H9 (cell line): ENCODE data around the gene BAHD1. TPM values are rescaled to one million over a fixed set of nuclear protein-coding genes. Genes with fewer than 3 reads are reported as not detected.

Experiments used
- DNase-seq: peaks from one replicate; pipeline ENCODE4 v3.0.0-alpha.2; 2017
- H2AFZ ChIP-seq: one replicate; pipeline ENCODE4 v1.6.1; 2013; ENCODE audit warnings: mild to moderate bottlenecking, low read length, control low read depth, moderate library complexity
- H2AK5ac ChIP-seq: 2 replicates; pipeline ENCODE4 v1.6.1; 2013; ENCODE audit warnings: low read length, control low read depth, mixed read lengths; ENCODE audit not compliant: insufficient read length
- H2BK120ac ChIP-seq: one replicate; pipeline ENCODE4 v1.6.1; 2013; ENCODE audit warnings: low read depth, mild to moderate bottlenecking, low read length, control low read depth, inconsistent platforms; ENCODE audit not compliant: poor library complexity, severe bottlenecking
- H2BK12ac ChIP-seq: 2 replicates; pipeline ENCODE4 v1.6.1; 2013; ENCODE audit warnings: low read length, control low read depth, mixed read lengths, low read depth; ENCODE audit not compliant: insufficient read length
- H2BK15ac ChIP-seq: 2 replicates; pipeline ENCODE4 v1.6.1; 2013; ENCODE audit warnings: low read depth, low read length, control low read depth
- H2BK20ac ChIP-seq: one replicate; pipeline ENCODE4 v1.6.1; 2013; ENCODE audit warnings: low read depth, mild to moderate bottlenecking, low read length, control low read depth, inconsistent platforms; ENCODE audit not compliant: poor library complexity, severe bottlenecking
- H2BK5ac ChIP-seq: 2 replicates; pipeline ENCODE4 v1.6.1; 2013; ENCODE audit warnings: low read length, control low read depth, mixed read lengths; ENCODE audit not compliant: insufficient read length
- H3K14ac ChIP-seq: 2 replicates; pipeline ENCODE4 v1.6.1; 2013; ENCODE audit warnings: low read length, control low read depth; ENCODE audit not compliant: insufficient read depth
- H3K18ac ChIP-seq: 2 replicates; pipeline ENCODE4 v1.6.1; 2013; ENCODE audit warnings: low read depth, mild to moderate bottlenecking, mixed read lengths, low read length, control low read depth; ENCODE audit not compliant: insufficient read length
- H3K23ac ChIP-seq: 2 replicates; pipeline ENCODE4 v1.6.1; 2013; ENCODE audit warnings: low read length, control low read depth, mixed read lengths, low read depth; ENCODE audit not compliant: insufficient read length
- H3K23me2 ChIP-seq: 2 replicates; pipeline ENCODE4 v1.6.1; 2013; ENCODE audit warnings: low read depth, mild to moderate bottlenecking, mixed read lengths, low read length, control low read depth; ENCODE audit not compliant: insufficient read length, poor library complexity, severe bottlenecking
- H3K27ac ChIP-seq: 2 replicates; pipeline ENCODE4 v1.5.1; 2013; ENCODE audit warnings: low read length, control low read depth, mixed read lengths, low read depth; ENCODE audit not compliant: insufficient read length
- H3K27me3 ChIP-seq: 2 replicates; pipeline ENCODE4 v1.6.1; 2013; ENCODE audit warnings: low read length, control low read depth, inconsistent platforms; ENCODE audit not compliant: insufficient read depth
- H3K4ac ChIP-seq: 2 replicates; pipeline ENCODE4 v1.6.1; 2013; ENCODE audit warnings: low read depth, mild to moderate bottlenecking, control low read depth, inconsistent platforms, low read length, moderate library complexity
- H3K4me1 ChIP-seq: 2 replicates; pipeline ENCODE4 v1.6.1; 2013; ENCODE audit warnings: low read length, control low read depth, inconsistent platforms; ENCODE audit not compliant: insufficient read depth
- H3K4me2 ChIP-seq: 2 replicates; pipeline ENCODE4 v1.6.1; 2013; ENCODE audit warnings: low read length, control low read depth, mixed read lengths; ENCODE audit not compliant: insufficient read length, insufficient read depth
- H3K56ac ChIP-seq: 2 replicates; pipeline ENCODE4 v1.6.1; 2013; ENCODE audit warnings: low read depth, mild to moderate bottlenecking, mixed read lengths, low read length, control low read depth; ENCODE audit not compliant: insufficient read length
- H3K79me1 ChIP-seq: 2 replicates; pipeline ENCODE4 v1.6.1; 2013; ENCODE audit warnings: low read depth, mild to moderate bottlenecking, moderate library complexity, low read length, control low read depth, inconsistent platforms; ENCODE audit not compliant: insufficient read depth, poor library complexity, severe bottlenecking
- H3K79me2 ChIP-seq: 2 replicates; pipeline ENCODE4 v1.6.1; 2013; ENCODE audit warnings: low read length, control low read depth, inconsistent platforms; ENCODE audit not compliant: insufficient read depth
- H3K9ac ChIP-seq: 2 replicates; pipeline ENCODE4 v1.6.1; 2013; ENCODE audit warnings: low read length, control low read depth, mixed read lengths; ENCODE audit not compliant: insufficient read length; ENCODE audit errors: extremely low read depth
- H3K9me3 ChIP-seq: one replicate; pipeline ENCODE4 v1.6.1; 2013; ENCODE audit warnings: low read depth, low read length, inconsistent platforms; ENCODE audit not compliant: control insufficient read depth
- H3T11ph ChIP-seq: one replicate; pipeline ENCODE4 v1.6.1; 2013; ENCODE audit warnings: mild to moderate bottlenecking, low read length, control low read depth, inconsistent platforms
- H4K20me1 ChIP-seq: one replicate; pipeline ENCODE4 v1.6.1; 2013; ENCODE audit not compliant: control insufficient read depth, insufficient read length, insufficient read depth
- H4K5ac ChIP-seq: 2 replicates; pipeline ENCODE4 v1.6.1; 2013; ENCODE audit warnings: low read depth, mild to moderate bottlenecking, mixed read lengths, low read length, control low read depth; ENCODE audit not compliant: insufficient read length
- H4K8ac ChIP-seq: replicated peaks from 2 replicates; pipeline ENCODE4 v1.6.1; 2013; ENCODE audit warnings: low read length, control low read depth, mixed read lengths, low read depth; ENCODE audit not compliant: insufficient read length
- H4K91ac ChIP-seq: 2 replicates; pipeline ENCODE4 v1.6.1; 2013; ENCODE audit warnings: low read depth, mild to moderate bottlenecking, moderate library complexity, mixed read lengths, low read length, control low read depth; ENCODE audit not compliant: insufficient read length
- H3K27ac Mint-ChIP-seq, 3 experiments: 2 replicates in 2 of 3; 3 replicates in 1 of 3; pipeline ENCODE4 v1.8.0; 2020 to 2021; ENCODE audit warnings: mixed read lengths in 3 of 3, mild to moderate bottlenecking in 1 of 3, moderate library complexity in 1 of 3
- H3K27me3 Mint-ChIP-seq: 2 replicates; pipeline ENCODE4 v1.8.0; 2021; ENCODE audit warnings: low read depth, mild to moderate bottlenecking, moderate library complexity, mixed read lengths
- H3K36me3 Mint-ChIP-seq, 3 experiments: 2 replicates in 2 of 3; 3 replicates in 1 of 3; pipeline ENCODE4 v1.8.0; 2020 to 2021; ENCODE audit warnings: low read depth in 3 of 3, mixed read lengths in 3 of 3; ENCODE audit not compliant: insufficient read depth in 1 of 3
- H3K4me1 Mint-ChIP-seq, 2 experiments: 2 replicates each; pipeline ENCODE4 v1.8.0; 2020; ENCODE audit warnings: mixed read lengths in 2 of 2
- H3K4me3 Mint-ChIP-seq, 2 experiments: 2 replicates in 1 of 2; 3 replicates in 1 of 2; pipeline ENCODE4 v1.8.0; 2020 to 2021; ENCODE audit warnings: mild to moderate bottlenecking in 2 of 2, mixed read lengths in 2 of 2, moderate library complexity in 1 of 2
- H3K9me3 Mint-ChIP-seq, 2 experiments: 2 replicates in 1 of 2; 3 replicates in 1 of 2; pipeline ENCODE4 v1.8.0; 2020; ENCODE audit warnings: mild to moderate bottlenecking in 2 of 2, mixed read lengths in 2 of 2, moderate library complexity in 1 of 2
- CTCF ChIP-seq: fragments of 200-600 bp; sonication (generic); conservative IDR thresholded peaks from 3 replicates; pipeline ENCODE4 v1.8.0; 2021; ENCODE audit warnings: antibody characterized with exemption, mild to moderate bottlenecking
- WGBS: extraction: QIAGEN DNeasy Blood & Tissue Kit; methylation state at CpG from one replicate; pipeline ENCODE4 v1.1.7; 2013; ENCODE audit warnings: missing lambda C conversion rate, low lambda C conversion rate, mixed read lengths; ENCODE audit not compliant: insufficient read length; ENCODE audit errors: extremely low coverage; 5-methylcytosine and 5-hydroxymethylcytosine counted together
- total RNA-seq: library from RNA; stranded (reverse); gene quantifications from 2 replicates; pipeline ENCODE4 v1.2.1, GENCODE V29; 2021

BAHD1 gene
- total RNA-seq, 1 experiment from 2014 or later = 54.1 TPM

- no peak for TF ChIP-seq CTCF
- Histone ChIP-seq H4K20me1 (no peaks in the 10 kb centered on the region), H3T11ph (no peak overlapping the region), H2AK5ac (no peak overlapping the region), H2BK20ac (no peak overlapping the region), H4K91ac (no peak overlapping the region), H2AFZ (no peak overlapping the region), H4K8ac (no peak overlapping the region), H2BK15ac (no peak overlapping the region), H3K4me2 (no peak overlapping the region), H3K27me3 (no peaks in the 10 kb centered on the region), H3K9ac (no peak overlapping the region), H3K23me2 (no peaks in the 10 kb centered on the region), H3K18ac (no peak overlapping the region), H3K4ac (no peak overlapping the region), H3K4me1 (no peaks in the 10 kb centered on the region), H3K9me3 (no peaks in the 10 kb centered on the region), H3K27ac (no peak overlapping the region), H3K56ac (no peak overlapping the region), H3K23ac (no peak overlapping the region), H2BK12ac (no peak overlapping the region), H3K79me2 (no peaks in the 10 kb centered on the region), H3K79me1 (no peaks in the 10 kb centered on the region), H3K14ac (no peak overlapping the region), H2BK5ac (no peak overlapping the region), H4K5ac (no peak overlapping the region), H2BK120ac (no peak overlapping the region)
- DNase-seq = no peak
- no peak overlapping the region for H3K4me3 Mint-ChIP-seq
- H3K9me3 Mint-ChIP-seq = no peaks in the 10 kb centered on the region; a peak in 1 of 5 replicates
- no peaks in the 10 kb centered on the region for H3K36me3 Mint-ChIP-seq
- peaks cover 25% of the 10 kb centered on the region for H3K27me3 Mint-ChIP-seq
- WGBS = no CpG with 5 or more reads among the region's 6 CpGs
- H3K27ac Mint-ChIP-seq = no peak overlapping the region
- peaks cover under 1 to 1% of the 10 kb centered on the region in 2 experiments; a peak in 3 of 4 replicates for H3K4me1 Mint-ChIP-seq
Observed at GRCh38 chr15:40501487-40501886, 60.7 kb downstream of the BAHD1 start.
